NCI-H128 (cell line): ENCODE data around the gene CRTAP.
"Not testable (repeated sequence)": the region's sequence is repeated elsewhere in the genome, so short reads cannot be mapped to it uniquely, and the experiment has no call there.

ENCODE experiments used
- DNase-seq: peaks from one replicate; lab custom pipeline; 2025; ENCODE audit not compliant: unreplicated experiment; lab: John Stamatoyannopoulos, UW

The CRTAP gene

DNA sequence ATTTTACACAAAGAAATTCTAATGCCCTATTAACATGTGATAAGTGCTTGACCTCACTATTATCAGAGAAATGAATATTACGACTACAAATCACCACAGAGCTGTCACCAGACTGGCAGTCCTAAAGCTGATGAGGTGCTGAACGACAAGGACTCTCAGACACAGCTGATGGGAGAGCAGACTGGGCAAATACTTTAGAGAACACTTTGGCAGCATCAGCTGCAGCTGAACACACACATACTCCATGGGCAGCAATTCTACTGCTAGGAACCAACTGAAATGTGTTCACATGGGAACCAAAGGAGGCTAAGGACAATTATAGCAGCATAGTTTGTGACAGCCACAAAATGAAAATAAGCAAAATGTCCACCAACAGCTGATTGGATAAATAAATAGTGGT lies 59.3 kb downstream of the CRTAP start:
- no peak for DNase-seq

DNA sequence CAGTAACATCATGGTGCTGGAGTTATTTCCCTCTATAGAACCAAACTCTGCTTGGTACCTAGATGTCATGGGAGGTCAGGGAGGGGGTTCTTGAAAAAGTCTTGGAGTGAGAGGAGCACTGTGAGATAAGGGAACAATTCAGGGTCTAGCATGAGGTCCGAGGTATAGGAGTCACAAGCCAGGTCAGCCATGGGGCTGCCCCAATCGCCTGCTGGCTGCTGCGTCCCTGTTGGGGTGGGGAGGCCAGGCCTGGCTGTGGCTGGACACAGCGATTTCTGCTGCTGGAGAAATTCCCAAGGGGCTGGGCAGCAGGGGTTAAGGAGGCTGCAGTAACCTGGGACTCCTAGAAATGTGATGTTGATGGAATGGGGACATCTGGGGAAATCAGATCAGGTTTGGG lies 59.9 kb downstream of the CRTAP start:
- no peak for DNase-seq

DNA sequence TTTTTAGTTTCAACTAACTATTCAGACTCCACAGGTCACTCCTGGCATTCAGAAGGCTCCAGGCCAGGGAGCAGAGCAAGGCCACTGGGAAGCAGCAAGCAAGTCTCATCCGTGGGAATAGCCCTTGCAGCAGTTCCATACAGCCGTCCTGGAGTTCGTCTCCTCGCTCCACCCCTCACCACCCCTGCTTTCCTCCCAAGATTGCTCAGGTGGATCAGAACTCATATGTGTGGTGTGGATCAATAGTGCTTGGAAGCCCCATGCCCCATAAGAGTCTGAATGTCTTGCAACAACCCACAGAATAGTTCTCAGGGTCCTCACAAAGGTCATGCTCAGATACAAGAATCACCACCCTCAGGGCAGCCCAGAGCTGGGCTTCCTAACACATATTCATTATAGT lies 60.3 kb downstream of the CRTAP start:
- no peak for DNase-seq

GRCh38 chr3:33174711-33175414 lies 61.0 kb downstream of the CRTAP start:
- DNase-seq = no peak

GRCh38 chr3:33179132-33179531 lies 65.3 kb downstream of the CRTAP start:
- DNase-seq = no peak

- no peak for DNase-seq
These were observed 67.4 kb downstream of the CRTAP start for GRCh38 chr3:33181229-33181628.

DNA sequence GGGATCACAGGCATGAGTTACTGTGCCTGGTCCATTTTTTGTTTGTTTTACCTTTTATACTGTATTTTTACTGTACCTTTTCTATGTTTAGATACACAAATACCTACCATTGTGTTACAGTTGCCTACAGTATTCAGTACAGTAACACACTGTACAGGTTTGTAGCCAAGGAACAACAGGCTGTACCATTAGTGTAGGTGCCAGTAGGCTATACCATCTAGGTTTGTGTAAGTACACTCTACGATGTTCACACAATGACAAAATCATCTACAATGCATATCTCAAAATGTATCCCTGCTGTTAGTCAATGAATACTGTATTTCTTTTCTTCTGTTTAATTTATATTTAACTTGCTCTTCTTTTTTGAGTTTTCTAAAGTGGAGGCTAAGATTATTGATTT lies 67.8 kb downstream of the CRTAP start:
- not testable (repeated sequence) for DNase-seq

- no peak for DNase-seq
These were observed 71.0 kb downstream of the CRTAP start for GRCh38 chr3:33184863-33185262.

DNA sequence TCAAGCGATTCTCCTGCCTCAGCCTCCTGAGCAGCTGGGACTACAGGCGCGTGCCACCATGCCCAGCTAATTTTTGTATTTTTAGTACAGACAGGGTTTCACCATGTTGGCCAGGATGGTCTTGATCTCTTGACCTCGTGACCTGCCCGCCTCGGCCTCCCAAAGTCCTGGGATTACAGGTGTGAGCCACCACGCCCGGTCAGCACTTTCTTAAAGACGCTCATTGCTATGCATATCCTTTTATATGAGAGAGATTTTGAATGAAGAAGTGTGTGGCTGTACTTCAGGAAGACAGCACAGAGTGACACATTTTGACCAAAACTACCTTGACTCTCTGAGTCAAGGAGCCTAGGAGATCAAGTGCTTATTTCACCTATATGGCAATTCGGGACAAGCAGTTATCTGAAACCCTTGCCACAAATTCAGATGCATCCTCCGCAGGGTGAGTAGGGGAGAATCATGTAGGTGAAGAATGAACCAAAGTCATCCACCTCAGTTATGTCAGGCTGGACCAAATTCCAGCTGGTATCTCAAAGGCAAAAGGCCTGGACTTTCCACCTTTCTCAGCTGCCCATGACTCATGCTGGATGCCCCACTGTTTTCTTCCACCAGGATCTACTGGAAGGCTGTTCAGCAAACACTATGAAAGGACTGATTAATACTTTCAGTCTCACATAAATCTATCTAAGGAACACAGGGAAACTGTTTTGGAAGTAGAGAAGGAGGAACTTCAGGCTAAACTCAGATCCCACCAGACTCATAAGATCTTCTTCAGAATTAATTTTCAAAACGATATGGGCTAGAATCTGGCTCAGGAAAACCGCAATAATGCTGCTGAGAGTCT lies 72.9 kb downstream of the CRTAP start:
- DNase-seq = no peak

GRCh38 chr3:33187368-33187634 lies 73.5 kb downstream of the CRTAP start:
- DNase-seq = no peak

- no peak for DNase-seq
These were observed 80.5 kb downstream of the CRTAP start for GRCh38 chr3:33194303-33194702.

DNA sequence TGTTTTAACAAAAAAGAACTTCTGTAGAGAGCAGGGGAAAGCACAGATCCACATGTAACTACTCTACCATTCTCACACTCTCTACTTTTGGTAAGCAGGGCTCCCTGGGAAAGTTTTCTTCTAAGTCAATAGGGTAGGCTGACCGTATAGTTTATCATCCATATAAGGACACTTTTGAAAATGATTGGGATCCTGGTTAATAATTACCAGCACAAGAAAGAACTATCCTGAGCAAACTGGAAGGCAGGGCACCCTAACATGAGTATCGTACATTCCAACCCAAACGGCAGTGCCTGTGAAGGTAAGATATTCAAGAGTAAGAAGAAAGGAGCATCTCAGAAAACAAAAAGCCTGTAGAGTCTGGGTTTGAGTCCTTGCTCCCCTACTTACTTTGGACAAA lies 82.7 kb downstream of the CRTAP start:
- no peak for DNase-seq
